ENCODE measurements around the gene WFDC1.
"Not testable (repeated sequence)": the region's sequence is repeated elsewhere in the genome, so short reads cannot be mapped to it uniquely, and the experiment has no call there.

The WFDC1 gene

DNA sequence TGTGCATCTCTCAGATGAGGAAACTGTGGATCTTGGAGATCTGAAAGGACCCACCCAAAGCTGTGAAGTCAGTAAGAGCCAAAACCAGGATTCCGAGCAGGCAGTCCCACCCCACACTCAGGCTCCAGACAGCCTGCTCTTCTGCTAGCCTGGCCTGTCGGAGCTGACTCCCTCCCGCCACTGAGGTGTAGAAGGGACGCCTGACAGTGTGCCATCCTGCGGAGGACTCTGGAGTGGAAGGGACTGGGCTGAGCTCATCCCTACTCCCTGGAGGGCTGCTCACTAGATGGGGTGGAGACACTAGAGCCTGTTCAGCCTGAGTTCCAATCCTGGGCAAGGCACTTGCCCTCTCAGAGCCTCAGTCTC, 36.0 kb downstream of the WFDC1 start:
- no peak for DNase-seq

DNA sequence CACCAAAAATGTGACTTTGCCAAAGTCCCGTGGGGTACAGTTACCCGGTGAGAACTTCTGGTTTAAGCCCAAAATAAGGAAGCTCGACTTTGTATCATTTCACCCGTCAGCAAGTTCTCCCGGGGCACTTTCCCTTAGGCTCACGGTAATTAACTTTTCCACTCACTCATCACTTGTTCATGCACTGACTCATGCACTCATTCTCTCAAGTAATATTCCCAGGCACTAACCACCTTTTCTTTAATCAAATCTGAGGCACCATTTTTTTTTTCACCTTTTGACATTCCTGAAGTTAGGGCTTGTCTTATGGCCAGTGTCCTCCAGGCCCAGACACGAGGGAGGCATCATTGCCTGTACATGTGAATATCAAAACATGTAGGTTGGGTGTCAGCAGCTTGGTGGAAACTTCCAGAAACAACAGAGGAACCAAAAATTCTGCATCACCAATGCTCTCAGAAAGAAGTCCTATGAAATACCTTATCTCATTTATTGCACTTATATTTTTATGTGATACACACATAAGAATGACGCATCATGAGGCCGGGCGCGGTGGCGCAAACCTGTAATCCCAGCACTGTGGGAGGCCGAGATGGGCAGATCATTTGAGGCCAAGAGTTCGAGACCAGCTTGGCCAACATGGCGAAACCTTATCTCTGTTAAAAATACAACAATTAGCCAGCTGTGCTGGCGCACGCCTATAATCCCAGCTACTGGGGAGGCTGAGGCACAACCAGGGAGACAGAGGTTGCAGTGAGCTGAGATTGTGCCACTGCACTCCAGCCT, 37.5 kb downstream of the WFDC1 start:
- DNase-seq: no peak

DNA sequence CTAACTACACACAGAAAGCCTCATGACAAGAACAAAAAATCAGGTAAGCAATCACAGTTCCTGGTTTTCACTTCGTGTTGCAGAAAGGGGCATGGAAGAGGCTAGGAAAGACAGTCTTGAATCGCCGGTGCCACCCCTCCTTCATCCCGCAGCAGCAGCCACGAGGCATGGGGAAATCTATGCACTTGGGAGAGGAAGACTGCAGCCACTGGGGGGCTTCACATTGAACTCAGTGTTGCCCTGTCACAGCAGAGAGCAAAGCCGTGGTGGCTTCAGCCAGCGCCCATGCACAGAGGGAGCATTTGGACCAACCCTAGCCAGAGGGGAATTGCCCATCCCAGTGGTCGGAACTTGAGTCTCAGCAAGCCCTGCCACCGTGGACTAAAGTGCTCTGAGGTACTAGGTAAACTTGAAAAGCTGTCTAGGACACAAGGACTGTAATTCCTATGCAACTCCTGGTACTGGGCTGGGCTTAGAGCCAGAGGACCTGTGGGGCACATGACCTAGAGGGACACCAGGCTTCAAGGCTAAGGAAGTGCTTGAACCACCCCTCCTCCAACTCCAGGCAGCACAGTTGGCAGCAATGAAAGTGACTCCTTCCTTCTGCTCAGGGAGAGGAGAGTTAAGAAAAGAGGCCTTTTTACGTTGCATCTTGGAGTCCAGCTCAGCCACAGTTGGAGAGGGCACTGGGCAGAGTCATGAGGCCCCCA, 38.5 kb downstream of the WFDC1 start:
- no peak for DNase-seq

DNA sequence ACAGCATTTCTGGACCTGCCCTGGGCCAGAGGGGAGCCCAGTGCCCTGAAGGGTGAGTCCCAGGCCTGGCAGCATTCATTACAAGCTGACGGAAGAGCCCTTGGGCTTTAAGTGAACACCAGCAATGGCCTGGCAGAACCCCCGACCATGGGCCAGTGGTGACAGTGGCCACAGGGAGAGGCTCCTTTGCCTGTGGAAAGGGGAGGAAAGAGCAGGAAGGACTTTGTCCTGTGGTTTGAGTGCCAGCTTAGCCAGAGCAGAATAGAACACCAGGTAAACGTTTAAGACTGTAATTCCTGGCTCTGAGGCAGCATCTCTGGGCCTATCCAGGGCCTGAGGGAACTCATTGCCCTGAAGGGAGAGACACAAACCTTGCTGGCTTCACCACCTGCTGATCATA, 39.4 kb downstream of the WFDC1 start:
- DNase-seq: no peak

DNA sequence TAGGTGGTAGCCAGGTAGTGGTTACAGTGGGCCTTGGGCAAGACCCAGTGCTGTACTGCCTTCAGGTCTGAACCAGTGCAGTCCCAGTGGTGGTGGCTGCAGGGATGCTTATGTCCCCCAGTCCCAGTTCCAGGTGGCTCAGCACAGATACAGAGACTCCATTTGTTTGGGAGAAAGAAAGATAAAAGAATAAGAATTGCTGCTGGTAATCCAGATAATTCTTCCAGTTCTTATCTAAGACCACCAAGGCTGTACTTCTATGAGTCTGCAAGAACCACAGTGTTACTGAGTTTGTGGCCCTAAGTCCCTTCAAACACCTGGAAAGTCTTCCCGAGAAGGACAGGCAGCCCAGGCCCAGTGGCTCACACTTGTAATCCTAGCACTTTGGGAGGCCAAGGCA, 39.8 kb downstream of the WFDC1 start:
- no peak for DNase-seq

DNA sequence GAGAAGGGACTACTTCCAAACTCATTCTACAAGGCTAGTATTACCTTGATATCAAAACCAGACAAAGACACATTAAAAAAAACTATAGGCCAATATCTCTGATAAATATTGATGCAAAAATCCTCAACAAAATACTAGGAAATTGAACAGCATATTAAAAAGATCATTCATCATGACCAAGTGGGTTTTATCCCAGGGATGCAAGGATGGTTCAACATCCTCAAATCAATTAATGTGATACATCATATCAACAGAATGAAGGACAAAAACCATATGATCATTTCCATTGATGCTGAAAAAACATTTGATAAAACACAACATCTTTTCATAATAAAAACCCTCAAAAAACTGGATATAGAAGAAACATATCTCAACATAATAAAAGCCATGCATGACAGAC, 42.6 kb downstream of the WFDC1 start:
- DNase-seq: not testable (repeated sequence)

DNA sequence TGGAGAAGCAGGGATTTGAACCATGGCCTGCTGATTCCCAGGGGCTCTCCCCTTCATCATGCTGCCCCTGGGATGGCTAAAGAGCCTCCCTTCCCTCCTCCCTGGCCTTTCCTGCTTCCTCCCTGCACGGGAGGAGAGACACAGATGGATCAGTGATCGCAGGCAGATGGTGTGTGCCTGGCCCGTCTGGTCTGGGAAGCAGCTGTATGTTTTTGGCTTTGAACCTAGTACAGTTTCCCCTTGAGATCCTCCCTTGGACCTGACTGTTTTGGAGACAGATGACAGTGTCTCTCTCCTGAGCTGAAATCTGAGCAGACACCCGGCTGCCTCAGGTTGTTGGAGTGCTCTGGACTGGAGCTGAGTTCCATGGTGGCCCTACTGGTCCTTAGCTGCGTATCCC, 44.6 kb downstream of the WFDC1 start:
- DNase-seq: no peak

DNA sequence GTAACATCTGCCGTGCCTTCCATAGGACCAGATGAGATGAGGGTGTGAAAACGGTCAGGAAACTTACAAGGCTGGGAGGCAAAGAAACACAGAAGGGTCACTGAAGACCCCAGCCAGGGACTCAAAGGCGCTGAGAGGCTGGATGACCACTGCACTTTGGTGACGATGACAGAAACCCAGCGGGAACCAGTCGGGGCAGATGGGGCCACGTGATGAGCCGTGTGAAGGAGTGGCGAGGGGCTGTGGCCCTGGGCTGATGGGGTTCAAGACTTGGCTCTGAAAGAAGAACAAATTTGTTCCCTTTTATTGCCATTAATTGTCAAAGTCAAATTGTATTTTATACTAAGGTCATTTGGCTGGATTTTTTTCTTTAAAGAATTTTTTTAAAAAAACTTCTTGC, 45.1 kb downstream of the WFDC1 start:
- no peak for DNase-seq

DNA sequence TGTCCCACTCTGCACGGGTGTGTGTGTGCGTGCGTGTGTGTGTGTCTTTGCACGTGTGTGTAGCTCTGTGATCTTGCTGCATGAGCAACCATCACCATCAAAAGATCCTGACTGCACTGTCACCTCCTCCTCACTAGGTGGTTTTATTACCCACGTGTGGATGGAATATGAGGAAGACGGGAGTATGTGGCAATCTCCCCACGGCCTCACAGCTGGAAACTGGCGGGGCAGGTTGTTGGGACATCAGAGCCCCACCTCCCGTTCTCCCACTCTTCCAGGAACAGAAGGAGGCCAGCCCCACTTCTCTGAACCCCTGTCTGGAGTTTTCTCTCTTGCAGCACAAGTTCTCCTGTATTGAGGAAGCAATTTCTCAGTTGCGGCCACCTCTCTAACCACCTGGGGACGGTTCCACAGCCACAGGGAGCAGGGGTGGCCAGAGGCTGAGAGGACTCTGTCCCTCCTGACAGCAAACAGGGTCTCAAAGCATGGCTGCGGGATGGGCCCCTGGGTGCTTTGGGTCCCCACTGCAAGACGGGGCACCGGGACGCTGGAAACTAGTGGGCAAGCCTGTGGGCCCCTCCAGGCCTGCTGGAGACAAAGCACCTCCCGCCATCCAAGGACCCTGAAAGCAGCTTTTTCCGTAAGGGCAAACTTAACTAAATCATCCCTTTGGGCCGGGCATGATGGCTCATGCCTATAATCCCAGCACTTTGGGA, 45.8 kb downstream of the WFDC1 start:
- no peak for DNase-seq

DNA sequence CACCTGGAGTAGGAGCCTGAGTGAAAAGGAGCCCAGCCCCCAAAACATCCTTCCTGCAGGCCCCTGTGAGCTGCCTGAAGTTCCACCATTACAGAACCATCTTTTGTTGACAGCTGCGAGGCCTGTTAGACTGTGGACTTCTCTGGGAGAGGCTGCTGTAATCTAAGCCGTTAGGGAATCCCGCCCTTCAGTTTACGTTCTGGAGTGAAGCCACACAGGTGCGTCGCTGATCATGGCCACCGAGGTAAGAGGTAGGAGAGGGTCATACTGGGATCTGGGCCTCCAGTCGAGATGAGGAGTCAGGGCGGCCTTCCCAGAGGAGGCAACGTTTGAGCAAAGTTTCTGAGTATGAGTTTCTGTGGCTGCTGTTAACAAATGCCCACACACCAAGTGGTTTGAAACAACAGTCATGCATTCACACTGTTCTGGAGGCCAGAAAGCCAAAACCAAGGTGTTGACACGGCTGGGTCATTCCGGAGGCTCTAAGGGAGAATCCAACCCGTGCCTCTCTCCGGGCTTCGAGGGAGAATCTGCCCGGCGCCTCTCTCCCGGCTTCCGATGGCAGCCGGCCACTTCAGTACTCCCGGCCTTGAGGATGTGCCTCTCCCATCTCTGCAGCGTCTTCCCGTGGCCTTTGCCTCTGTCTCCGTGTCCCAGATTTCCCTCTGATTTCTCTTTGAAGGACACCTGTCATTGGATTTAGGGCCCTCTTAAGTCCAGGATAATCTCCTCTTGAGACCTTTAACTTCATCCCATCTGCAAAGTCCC, 47.0 kb downstream of the WFDC1 start:
- no peak for DNase-seq

DNA sequence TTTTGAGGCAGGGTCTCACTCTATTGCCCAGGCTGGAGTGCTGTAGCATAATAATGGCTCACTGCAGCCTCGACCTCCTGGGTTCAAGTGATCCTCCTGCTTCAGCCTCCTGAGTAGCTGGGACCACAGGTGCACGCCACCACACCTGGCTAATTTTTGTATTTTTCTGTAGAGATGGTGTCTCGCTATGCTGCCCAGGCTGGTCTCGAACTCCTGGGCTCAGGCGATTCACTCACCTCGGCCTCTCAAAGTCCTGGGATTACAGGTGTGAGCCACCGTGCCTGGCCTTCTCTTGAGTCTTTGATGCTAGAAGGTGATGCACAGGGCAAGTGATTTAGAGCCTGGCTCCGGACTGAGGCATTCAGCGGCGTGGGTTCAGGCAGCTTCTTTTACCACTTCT, 49.1 kb downstream of the WFDC1 start:
- DNase-seq: not testable (repeated sequence)

DNA sequence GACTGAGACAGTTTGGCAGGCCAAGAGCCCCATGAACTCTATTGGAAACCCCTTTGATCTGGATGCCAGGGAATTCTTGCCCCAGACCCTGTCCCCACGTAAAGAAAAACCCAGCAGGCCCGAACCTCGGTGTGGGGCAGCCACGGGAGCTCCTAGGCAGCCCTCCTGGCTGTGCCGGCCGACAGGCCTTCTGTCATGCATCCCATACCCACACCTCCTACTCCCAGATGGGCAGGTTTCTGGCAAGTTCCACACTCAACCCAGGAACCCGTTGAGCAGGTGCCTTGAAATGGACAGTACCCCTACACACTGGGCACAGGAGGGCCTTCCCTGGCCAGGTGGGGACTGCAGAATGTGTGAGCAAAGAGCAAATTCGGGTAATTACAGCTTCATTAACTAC, 50.1 kb downstream of the WFDC1 start:
- DNase-seq: no peak

DNA sequence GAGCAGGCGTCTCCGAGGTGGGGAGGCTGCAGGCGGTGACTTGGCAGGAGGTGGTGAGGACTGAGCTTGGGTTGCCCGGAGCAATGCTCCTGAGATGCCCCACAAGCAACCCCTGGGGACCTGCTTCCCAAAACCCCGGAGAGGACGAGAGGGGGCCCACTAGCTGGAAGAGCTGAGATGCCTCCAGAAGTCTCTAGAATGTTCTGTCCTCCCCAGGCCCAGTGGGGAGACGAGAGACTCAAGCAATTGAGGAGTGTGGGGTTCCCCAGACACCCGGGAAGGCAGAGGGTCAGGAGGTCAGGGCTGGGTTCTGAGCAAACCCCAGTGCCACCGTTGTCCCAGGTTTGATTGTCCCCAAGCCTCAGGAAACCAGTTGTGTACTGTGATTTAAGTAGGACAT, 52.5 kb downstream of the WFDC1 start:
- DNase-seq: no peak

DNA sequence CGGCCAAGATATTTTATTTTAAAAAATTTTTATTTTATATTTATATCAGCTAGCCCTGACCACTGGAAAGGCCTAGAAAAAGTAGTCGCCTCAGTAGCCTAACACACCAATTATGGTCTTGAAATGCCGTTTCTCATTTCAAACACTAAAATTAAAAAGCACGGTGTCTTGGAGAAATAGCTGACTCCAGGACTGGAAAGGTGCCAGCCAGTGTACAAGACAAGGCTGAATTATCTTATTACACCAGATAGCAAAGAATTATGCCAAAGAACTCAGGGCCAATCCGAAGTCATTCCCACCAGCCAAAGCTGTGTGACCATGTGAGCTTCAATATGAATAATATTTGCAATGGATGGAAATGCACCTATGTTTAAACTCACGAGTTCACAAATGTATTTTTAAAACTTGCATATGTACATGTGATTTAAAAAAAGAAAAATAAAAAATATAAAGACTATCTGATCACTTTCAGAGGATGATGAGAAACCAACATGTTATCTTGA, 53.8 kb downstream of the WFDC1 start:
- DNase-seq: no peak

DNA sequence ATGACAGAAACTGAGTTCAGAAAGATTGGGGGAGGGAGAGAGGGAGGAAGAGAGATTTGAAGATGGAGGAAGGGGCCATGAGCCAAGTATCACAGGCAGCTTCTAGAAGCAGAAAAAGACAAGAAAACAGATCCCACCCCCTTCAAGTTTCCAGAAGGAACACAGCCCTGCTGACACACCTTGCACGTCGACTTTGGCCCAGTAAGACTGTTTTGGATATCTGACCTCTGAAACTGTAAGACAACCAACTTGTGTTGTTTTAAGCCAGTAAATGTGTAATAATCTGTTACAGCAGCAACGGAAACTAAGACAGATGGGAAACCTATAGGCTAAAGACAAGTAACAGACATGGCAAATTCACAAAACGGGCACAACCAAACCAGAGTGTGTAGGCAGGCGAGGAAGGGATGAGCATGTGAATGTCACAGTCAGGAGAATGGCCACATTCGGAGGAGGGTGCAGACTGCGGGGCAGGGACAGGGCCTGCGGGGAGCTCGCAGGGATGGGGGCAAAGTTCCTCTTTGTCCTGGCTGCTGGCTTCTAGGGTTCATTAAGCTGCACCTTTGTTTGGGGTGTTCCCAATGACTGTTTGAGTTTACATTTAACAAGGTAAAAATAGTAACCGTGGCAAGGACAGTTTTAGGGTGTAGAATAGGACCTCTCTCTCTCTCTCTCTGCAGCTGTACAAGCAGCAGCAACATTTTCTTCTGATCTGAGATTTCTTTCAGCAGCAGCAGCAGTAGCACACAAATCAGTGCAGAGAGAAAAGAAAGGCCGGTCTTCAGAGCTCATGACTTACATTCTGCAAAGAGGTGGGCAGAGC, 55.4 kb downstream of the WFDC1 start:
- no peak for DNase-seq

DNA sequence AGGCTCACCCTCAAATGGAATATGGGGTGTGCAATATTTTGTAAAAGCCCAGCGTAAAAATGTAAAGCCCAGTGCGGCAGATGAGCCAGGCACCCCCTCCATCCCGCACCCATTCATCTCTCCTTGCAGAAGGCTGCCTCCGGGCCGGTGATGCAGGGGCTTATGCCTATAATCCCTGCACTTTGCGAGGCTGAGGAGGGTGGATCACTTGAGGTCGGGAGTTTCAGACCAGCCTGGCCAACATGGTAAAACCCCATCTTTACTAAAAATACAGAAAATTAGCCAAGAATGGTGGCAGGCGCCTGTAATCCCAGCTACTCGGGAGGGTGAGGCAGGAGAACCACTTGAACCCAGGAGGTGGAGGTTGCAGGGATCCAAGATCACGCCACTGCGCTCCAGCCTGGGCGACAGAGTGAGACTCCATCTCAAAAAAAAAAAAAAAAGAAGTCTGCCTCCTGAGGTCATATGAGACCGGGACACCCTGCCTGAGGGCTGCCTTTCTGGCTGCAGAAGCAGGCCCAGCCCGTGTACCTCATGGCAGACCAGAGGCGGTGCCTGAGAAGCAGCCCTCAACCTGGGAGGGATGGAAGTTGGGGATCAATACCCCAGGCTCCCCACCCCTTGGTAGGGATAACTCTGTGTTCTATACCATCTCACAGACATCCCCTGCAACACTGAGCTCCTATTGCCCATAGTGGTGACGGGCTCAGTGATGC, 56.2 kb downstream of the WFDC1 start:
- no peak for DNase-seq

DNA sequence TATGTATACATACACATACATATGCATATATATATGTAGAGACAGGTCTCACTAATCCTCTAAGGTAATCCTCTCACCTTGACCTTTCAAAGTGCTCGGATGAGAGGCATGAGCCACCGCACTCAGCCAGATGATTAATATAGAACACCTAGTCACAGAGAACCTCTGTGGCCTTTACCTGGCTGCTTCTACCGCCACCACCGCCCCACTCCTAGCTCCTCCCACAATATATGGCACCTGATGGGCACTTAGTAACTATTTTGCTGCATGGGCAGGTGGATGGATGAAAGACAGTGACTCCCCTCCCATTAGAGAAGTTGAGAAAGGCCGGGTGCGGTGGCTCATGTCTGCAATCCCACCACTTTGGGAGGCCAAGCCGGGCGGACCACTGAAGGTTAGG, 57.0 kb downstream of the WFDC1 start:
- DNase-seq: no peak

DNA sequence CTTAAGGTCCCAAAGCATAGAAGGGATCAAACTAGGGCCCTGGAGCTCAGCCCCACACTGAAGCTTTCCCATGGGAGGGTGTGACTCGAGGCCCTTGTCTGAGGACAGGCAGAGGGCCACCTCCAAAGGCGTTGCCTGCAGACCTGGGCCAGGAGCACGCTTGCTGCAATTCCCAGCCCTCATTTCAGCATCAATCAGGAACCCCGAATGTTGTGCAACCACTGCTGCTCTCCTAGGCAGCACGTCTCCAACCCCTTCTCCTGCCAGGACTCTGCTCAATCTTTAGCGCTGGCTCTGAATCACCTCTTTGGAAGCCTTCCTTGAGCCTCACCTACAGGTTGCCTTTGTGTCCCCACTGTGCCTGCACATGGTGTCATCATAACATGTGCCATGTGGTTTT, 59.6 kb downstream of the WFDC1 start:
- no peak for DNase-seq

DNA sequence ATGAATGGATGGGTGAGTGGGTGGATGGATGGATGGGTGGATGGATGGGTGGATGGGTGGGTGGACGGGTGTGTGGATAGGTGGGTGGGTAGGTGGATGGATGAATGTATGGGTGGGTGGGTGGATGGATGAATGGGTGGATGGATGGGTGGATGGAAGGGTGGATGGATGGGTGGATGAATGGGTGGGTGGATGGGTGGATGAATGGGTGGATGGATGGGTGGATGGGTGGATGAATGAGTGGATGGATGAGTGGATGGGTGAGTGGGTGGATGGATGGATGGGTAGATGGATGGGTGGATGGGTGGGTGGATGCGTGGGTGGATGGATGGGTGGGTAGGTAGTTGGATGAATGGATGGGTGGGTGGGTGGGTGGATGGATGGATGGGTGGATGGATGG, 60.5 kb downstream of the WFDC1 start:
- DNase-seq: no peak

DNA sequence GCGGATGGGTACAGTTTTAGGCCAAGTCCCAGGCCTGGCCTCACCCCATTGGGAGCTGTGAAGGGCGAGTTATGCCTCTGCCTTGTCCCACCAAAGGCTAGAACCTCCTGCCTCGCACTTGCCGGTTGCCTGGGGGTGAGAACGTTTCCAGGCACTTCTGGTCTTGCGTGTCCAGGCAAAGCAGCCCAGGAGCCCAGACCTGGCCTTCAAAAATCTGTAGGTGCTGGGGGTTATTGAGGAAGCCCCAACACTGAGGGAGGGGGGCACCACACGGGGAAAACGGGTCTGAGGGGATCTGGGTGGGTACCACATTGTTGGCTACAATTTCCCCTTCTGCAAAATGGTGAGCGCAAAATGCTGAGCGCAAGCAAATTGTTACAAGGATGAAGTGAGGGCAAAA, 61.5 kb downstream of the WFDC1 start:
- no peak for DNase-seq

DNA sequence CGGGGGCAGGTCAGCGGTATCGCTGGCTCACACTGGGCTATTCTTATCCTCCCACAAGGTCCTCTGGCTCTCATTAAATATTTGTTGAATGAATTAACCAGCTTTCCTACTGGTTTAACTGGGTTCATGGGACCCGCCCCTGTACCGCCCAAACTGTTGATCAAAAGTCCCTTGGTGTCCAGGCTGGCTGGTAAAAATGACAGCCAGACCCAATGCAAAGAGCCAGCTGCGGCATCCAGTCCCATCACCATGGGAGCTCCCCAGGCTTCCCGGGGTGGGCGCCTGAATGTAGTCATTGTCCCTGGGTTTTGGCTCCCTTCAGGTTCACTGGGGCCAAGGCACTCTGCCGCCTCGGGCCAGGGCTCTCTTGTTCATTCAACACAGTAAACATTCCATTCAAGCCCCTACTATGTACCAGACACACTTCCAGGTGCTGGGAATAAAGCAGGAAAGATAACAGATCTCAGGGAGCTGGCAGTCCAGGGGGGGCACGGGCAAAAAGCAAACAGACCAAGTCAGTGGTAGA, 62.0 kb downstream of the WFDC1 start:
- no peak for DNase-seq
